ENCODE measurements around the gene SMARCE1.
"Not testable (repeated sequence)": the region's sequence is repeated elsewhere in the genome, so short reads cannot be mapped to it uniquely, and the experiment has no call there.

Gene SMARCE1

GRCh38 chr17:40611840-40612474 is 35.7 kb downstream of the SMARCE1 start:
- no peak for DNase-seq (ENCODE audit: low read depth in 2 of 2)

DNA sequence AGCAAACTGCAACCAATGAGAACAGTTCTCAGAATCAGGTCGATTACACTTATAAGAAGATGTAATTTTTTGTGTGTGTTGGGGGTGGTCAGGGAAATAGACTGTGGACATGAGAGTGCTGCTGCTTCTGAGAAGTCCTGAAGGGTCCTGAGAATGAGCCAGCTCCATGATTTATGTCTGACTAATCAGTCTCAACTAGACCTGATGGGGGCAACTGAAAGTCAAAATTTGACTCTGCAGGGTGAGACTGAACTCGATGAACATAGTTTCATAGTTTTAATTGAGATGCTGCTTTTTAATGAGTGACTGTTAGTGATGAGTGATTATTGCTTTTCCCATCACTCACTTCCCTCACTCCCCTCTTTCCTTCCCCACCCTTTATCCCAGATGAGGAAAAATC is 37.3 kb downstream of the SMARCE1 start:
- DNase-seq (ENCODE audit: low read depth in 2 of 2) = no peak

GRCh38 chr17:40608061-40608581 is 39.5 kb downstream of the SMARCE1 start:
- DNase-seq (ENCODE audit: low read depth in 2 of 2) = no peak

DNA sequence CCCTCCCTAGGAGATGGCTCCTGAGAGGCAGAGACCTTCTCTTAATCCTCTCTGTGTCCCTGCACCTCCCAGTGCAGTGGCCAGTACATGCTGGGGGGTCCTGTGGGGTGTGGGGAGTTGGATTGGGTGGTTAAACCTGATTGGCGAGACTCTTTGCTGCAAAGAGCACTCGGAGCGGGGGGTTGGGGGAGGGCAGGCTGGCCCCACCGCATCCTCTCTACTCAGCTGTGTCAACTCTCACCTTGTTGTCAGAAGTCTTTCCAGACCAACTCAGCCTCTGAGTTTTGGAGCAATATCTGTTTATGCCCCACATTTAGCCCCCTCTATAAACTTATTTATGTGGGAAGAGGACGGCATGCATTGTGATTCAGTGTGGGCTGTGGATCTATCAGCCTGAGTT is 40.0 kb downstream of the SMARCE1 start:
- DNase-seq (ENCODE audit: low read depth in 2 of 2) = no peak

DNA sequence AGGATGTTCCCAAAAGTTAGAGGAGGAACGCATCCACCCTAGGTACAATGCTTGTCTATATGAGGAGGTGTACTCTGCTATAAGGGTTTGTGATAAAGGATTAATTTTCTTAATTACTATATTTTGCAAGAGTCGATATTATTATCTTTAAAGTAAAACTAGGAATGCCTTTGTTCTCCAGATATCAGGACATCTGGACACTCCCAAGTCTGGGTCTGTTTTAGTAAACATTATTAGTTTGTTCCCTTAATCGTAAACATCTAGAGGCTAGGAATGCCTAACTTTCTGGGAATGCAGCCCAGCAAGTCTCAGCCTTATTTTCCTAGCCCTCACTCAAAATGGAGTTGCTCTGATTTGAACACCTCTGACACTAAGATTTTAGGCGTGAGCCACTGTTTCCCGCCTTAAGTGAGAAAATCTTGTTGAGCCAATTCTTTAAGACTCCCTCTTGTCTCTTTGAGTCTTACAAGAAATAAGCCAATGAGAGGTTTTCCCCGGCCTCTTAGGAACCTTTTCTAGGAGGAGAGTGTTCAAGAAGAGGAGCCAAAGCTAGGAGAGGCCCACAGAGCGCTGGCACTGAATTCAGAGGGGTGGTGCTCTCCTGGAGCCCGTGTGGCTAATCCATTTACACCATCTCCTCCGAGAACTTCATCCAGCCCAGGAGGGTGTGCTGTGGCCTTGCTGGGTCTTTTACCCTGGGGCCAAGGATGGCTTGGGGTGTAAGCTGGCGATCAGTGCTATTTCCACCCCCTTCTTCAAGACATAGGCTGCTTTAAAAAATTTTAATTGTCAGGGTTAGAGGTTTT is 40.9 kb downstream of the SMARCE1 start:
- DNase-seq (ENCODE audit: low read depth in 2 of 2) = no peak

DNA sequence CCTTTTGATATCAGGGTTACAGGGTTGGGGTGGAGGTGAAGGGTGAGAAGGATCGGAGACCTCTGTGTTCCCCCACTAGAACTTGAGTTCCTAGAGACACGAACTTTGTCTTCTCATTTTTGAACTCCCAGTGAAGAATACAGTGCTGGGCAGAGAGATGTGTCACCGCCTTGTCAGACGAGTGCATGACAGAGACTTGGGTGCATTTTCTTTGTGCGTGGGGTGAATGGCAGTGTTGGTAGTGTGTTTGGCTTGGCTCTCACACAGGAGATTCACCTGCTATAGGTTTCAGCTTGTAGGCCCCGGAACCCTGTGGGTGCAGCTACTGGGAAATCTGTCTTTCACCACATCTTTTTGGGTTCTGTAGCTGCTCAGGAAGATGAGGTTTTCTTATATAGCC is 42.3 kb downstream of the SMARCE1 start:
- DNase-seq (ENCODE audit: low read depth in 2 of 2) = peak in 1 of 2 donors; percentile 59

DNA sequence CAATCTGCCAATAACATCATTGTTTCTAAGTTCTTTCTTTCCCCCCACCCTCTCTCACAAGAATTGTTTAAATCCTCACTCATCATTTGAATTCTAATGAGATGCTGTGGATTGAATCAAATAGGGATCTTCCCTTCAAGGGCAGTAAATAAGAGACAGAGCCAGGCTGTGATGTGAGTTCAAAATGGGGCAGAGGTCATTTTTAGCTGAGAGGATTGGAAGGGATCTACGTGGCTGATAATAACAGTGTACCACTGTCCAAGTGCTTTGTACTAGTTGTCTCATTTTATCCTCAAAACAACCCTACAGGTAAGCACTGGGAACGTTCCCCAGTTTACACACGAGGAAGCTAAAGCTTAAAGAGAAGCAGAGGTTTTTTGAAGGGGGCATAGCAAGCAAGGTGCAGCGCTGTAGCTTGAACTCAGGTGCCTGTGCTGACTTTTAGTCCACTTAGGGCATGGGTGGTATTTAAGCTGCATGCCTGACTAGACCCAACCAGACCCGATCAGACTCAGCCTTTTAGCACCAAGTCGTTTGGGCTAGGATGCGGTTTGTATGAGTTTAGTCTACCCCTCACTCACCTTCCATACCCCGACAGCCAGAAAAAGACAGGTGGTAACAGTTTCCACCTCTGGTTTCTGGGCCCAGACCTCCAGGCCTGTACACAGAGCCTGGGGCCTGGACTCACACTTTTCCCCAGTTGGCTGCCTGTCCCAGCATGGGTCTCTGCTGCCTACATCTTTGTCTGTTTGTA is 43.1 kb downstream of the SMARCE1 start:
- no peak for DNase-seq (ENCODE audit: low read depth in 2 of 2)

GRCh38 chr17:40602445-40603443 is 44.9 kb downstream of the SMARCE1 start:
- DNase-seq (ENCODE audit: low read depth in 2 of 2) = no peak

DNA sequence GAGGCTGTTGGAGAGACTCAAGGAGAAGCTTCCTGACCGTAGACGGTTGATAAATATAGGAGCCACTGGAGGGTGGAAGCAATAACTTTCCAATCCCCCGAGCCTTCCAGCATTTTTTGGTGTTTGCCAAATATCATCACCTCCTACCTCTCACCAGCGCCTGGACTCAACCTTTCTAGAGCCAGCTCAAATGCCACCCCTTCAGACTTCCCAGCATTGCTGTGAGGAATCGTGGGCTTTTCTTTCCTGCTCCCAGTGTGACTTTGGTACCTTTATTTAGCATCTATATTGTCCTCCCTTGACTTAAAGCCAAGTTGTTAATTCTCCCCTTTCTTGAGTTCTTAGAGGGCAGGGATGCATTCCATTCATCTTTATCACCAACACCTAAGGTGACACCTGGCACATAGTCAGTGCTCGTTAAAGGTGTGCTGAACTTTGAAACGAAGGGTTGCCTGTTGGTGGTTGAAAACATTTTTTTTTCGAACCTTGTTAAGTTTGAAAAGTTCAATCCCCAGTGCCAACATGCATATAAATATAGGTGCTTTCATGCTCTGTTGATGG is 47.1 kb downstream of the SMARCE1 start:
- no peak for DNase-seq (ENCODE audit: low read depth in 2 of 2)

DNA sequence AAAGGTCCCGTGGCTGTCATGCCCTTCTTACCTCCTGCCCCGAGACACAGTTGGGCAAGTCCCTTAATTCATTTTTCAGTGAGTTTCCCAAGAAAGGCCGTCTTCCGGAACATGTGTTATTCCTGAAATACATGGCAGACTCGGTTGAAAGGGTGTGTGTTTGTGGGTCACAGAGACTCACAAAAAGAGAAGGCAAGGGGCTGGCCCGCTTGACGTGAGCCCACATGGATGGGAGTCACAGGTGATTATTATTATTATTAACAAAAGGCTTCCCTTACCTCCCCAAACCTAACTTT is 48.2 kb downstream of the SMARCE1 start:
- DNase-seq (ENCODE audit: low read depth in 2 of 2) = no peak

- peak; percentile 64 to 66 for DNase-seq (ENCODE audit: low read depth in 2 of 2)
Observed at GRCh38 chr17:40598619-40599467, 48.8 kb downstream of the SMARCE1 start.

DNA sequence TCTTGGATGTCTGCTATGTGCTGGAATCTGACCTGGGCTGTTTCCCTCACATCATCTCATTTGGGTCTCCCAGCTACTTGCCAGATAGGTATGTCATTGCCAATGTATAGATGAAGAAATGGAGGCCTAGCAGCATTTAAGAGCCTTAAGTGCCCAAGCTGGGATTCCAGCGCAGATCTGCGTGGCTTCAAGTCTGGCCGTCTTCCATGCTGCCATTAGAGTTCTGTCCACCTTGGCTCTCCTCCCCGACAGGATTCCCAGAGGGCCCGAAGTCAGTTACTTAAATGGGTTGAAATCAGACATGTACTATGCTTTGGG is 49.4 kb downstream of the SMARCE1 start:
- no peak for DNase-seq (ENCODE audit: low read depth in 2 of 2)

- DNase-seq (ENCODE audit: low read depth in 2 of 2) = no peak
Observed at GRCh38 chr17:40597556-40598300, 49.9 kb downstream of the SMARCE1 start.

DNA sequence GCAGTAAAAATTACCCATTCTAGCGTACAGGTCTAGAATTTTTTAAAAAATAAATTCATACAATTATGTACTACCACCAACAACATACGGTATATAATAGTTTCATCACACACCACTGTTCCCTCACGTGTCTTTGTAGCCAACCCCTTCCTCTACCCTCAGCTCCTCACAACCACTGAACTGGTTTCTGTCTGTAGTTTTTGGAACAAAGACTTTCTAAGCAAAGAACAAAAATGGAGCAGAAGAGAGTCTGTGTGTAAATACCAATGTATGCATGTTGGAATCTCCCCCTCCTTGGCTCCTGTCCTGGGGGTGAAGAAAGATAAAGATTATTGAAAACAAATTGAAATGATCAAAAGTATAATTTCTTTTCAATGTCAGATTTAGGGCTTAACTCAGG is 50.5 kb downstream of the SMARCE1 start:
- DNase-seq (ENCODE audit: low read depth in 2 of 2) = no peak

DNA sequence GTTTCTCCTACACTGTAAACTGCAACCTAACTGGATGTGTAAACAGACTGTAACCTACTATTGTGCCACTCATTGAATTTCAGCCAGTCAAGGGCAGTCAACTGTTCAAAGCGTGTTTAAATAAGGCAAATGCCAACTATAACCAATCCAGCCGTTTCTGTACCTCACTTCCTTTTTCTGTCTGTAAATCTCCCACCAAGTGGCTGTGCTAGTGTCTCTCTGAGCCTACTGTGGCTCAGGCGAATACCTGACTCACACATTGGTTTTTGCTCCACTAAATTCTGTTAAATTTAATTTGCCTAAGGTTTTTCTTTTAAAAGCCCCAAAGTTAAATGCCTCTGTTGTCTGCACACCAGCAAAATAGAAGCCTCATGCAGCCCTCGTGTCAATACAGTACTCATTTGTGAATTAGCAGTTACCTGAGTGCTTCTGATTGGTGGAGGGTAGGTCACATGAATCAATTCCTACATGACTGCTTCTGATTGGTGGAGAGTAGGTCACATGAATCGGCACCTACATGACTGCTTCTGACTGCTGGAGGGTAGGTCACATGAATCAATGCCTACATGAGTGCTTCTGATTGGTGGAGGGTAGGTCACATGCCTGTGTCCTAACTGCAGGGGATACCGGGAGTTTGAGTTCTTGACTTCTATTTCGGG is 51.2 kb downstream of the SMARCE1 start:
- no peak for DNase-seq (ENCODE audit: low read depth in 2 of 2)

GRCh38 chr17:40590742-40591141 is 56.9 kb downstream of the SMARCE1 start:
- no peak for DNase-seq (ENCODE audit: low read depth in 2 of 2)

DNA sequence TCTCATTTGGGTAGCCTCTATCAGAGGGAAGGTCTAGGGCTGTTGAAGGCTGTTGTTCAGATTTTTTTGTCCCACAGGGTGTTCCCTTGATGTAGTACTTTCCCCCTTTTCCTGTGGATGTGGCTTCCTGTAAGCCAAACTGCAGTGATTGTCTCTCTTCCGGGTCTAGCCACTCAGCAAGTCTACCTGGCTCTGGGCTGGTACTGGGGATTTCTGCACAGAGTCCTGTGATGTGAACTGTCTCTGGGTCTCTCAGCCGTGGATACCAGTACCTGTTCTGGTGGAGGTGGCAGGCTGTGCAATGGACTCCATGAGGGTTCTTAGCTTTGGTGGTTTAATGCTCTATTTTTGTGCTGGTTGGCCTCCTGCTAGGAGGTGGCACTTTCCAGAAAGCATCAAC is 59.1 kb downstream of the SMARCE1 start:
- no peak for DNase-seq (ENCODE audit: low read depth in 2 of 2)

DNA sequence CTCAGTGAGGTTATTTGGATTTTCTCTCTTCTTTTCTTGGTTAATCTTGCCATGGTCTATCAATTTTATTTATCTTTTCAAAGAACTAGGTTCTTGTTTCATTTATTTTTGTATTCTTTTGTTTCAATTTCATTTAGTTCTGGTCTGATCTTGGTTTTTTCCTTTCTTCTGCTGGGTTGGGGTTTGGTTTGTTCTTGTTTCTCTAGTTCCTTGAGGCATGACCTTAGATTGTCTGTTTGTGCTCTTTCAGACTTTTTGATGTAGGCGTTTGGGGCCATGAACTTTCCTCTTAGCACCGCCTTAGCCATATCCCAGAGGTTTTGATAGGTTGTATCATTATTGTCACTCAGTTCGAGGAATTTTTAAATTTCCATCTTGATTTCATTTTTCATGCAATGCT is 61.4 kb downstream of the SMARCE1 start:
- not testable (repeated sequence) for DNase-seq (ENCODE audit: low read depth in 2 of 2)

GRCh38 chr17:40584950-40585349 is 62.7 kb downstream of the SMARCE1 start:
- DNase-seq (ENCODE audit: low read depth in 2 of 2) = not testable (repeated sequence)
